Endothelial cell of umbilical vein (primary cell): Measurements from ENCODE around the gene G3BP1. TPM values are rescaled to one million over a fixed set of nuclear protein-coding genes. Genes with fewer than 3 reads are reported as not detected.

ENCODE experiments used
- BruUV-seq: library from RNA; stranded (reverse); fragments of 400-500 nt; replicated peaks from 2 replicates; lab custom pipeline; 2021; lab: Mats Ljungman, UMichigan
- CTCF ChIA-PET: fragments of 300-600, 350-600 bp; sonication (Branson Sonifier 250); formaldehyde crosslinking; loops from one replicate; lab custom pipeline; 2021; ENCODE audit warnings: antibody characterized with exemption, inconsistent platforms; lab: Charles Lee
- POLR2A ChIA-PET: fragments of 300-600, 350-600 bp; sonication (Branson Sonifier 250); formaldehyde crosslinking; loops from one replicate; lab custom pipeline; 2021; ENCODE audit warnings: antibody characterized with exemption, inconsistent platforms; lab: Charles Lee
- DNase-seq: peaks from one replicate; pipeline ENCODE4 v3.0.0-alpha.2; 2011; ENCODE audit warnings: low read depth, low spot score
- FAIRE-seq: peaks from 2 replicates; lab custom pipeline; 2011; peaks lifted over from hg19 to GRCh38; lab: Jason Lieb, UNC
- H2AFZ ChIP-seq: 2 replicates; pipeline ENCODE4 v1.6.0; 2012; ENCODE audit warnings: low read depth, low read length, control low read depth, inconsistent platforms
- H3K27ac ChIP-seq: 2 replicates; pipeline ENCODE4 v1.5.1; 2011; ENCODE audit warnings: low read depth, mild to moderate bottlenecking, control low read depth, low read length, moderate library complexity; ENCODE audit not compliant: insufficient read depth
- H3K27me3 ChIP-seq, 2 experiments: 2 replicates each; pipeline versions ENCODE4 v1.6.0 to v1.6.1; 2011; ENCODE audit warnings: low read length in 2 of 2, mixed read lengths in 1 of 2; ENCODE audit not compliant: control insufficient read depth in 2 of 2, insufficient read depth in 2 of 2
- H3K36me3 ChIP-seq, 2 experiments: 2 replicates in 1 of 2; 3 replicates in 1 of 2; pipeline ENCODE4 v1.5.1; 2011; ENCODE audit warnings: low read length in 2 of 2, mild to moderate bottlenecking in 1 of 2, moderate library complexity in 1 of 2; ENCODE audit not compliant: control insufficient read depth in 2 of 2, insufficient read depth in 2 of 2; ENCODE audit errors: extremely low read depth in 1 of 2
- H3K4me1 ChIP-seq: 3 replicates; pipeline ENCODE4 v1.5.1; 2011; ENCODE audit warnings: mild to moderate bottlenecking, low read length; ENCODE audit not compliant: control insufficient read depth, insufficient read depth; ENCODE audit errors: extremely low read depth
- H3K4me2 ChIP-seq: 2 replicates; pipeline ENCODE4 v1.6.1; 2011; ENCODE audit warnings: low read length, control low read depth, mixed read lengths; ENCODE audit not compliant: insufficient read depth
- H3K4me3 ChIP-seq, 3 experiments: fragments of 200-600 bp in 1 of 3; sonication (generic), shearing (Covaris generic) in 1 of 3; replicated peaks in 1 of 3; 2 replicates each; pipeline ENCODE4 v1.5.1; 2011 to 2016; ENCODE audit warnings: control low read depth in 3 of 3, low read length in 3 of 3, mild to moderate bottlenecking in 2 of 3, inconsistent platforms in 1 of 3, low read depth in 1 of 3, moderate library complexity in 1 of 3; ENCODE audit not compliant: insufficient read depth in 1 of 3
- H3K79me2 ChIP-seq: 2 replicates; pipeline ENCODE4 v1.6.0; 2012; ENCODE audit warnings: low read length, inconsistent platforms; ENCODE audit not compliant: control insufficient read depth, insufficient read depth
- H3K9ac ChIP-seq: replicated peaks from 2 replicates; pipeline ENCODE3; 2011; ENCODE audit warnings: low read length, control low read depth; ENCODE audit not compliant: insufficient read depth; ENCODE audit errors: extremely low read depth
- H3K9me1 ChIP-seq: replicated peaks from 3 replicates; pipeline ENCODE4 v1.6.0; 2011; ENCODE audit warnings: mild to moderate bottlenecking, low read length; ENCODE audit not compliant: control insufficient read depth, insufficient read depth; ENCODE audit errors: extremely low read depth
- H3K9me3 ChIP-seq: replicated peaks from 2 replicates; pipeline ENCODE4 v1.5.1; 2012; ENCODE audit warnings: low read length, inconsistent platforms; ENCODE audit not compliant: control insufficient read depth, insufficient read depth
- H4K20me1 ChIP-seq: replicated peaks from 2 replicates; pipeline ENCODE3; 2011; ENCODE audit warnings: mild to moderate bottlenecking, low read length; ENCODE audit not compliant: control insufficient read depth, insufficient read depth; ENCODE audit errors: extremely low read depth
- EZH2 ChIP-seq: IDR thresholded peaks from 2 replicates; pipeline ENCODE4 v1.6.1; 2012; ENCODE audit warnings: borderline replicate concordance, low read depth, mild to moderate bottlenecking, moderate library complexity, low read length, inconsistent platforms; ENCODE audit not compliant: severe bottlenecking
- FOS ChIP-seq: IDR thresholded peaks from 2 replicates; pipeline ENCODE4 v1.6.1; 2011; ENCODE audit warnings: mild to moderate bottlenecking, low read length, moderate library complexity, borderline replicate concordance; ENCODE audit not compliant: insufficient read depth
- GATA2 ChIP-seq: IDR thresholded peaks from 2 replicates; pipeline ENCODE4 v1.7.0; 2011; ENCODE audit warnings: low read depth, mild to moderate bottlenecking, moderate library complexity, mixed read lengths, low read length; ENCODE audit not compliant: insufficient read length, insufficient read depth
- JUN ChIP-seq: IDR thresholded peaks from 2 replicates; pipeline ENCODE4 v1.6.1; 2011; ENCODE audit warnings: borderline replicate concordance, low read depth; ENCODE audit not compliant: insufficient read length, insufficient read depth
- POLR2A ChIP-seq: IDR thresholded peaks from 2 replicates; pipeline ENCODE4 v1.6.1; 2012; ENCODE audit warnings: low read depth, mild to moderate bottlenecking, control low read depth, low read length
- POLR2AphosphoS5 ChIP-seq: IDR thresholded peaks from 2 replicates; pipeline ENCODE4 v1.6.1; 2012; ENCODE audit warnings: low read depth, mild to moderate bottlenecking, control low read depth, low read length, moderate library complexity; ENCODE audit not compliant: insufficient read depth
- dilution Hi-C: fragments of 300-500 bp; cut with MboI; formaldehyde crosslinking; loops from one replicate; pipeline ENCODE4 v1.15.0; 2019; ENCODE audit warnings: low sequenced_read_pairs; ENCODE audit not compliant: extremely low pct_ligation_motif_present
- intact Hi-C: fragments of 100-400 bp; cut with micrococcal nuclease; formaldehyde crosslinking; loops from one replicate; pipeline ENCODE4 v1.10.0; 2022
- polyA plus RNA-seq, 4 experiments: library from polyadenylated mRNA; depleted of rRNA in 3 of 4; stranded (reverse) in 3 of 4; unstranded in 1 of 4; fragments of >200 nt; gene quantifications; 2 replicates each; pipeline versions ENCODE4 v1.2.1 to v1.2.3, GENCODE V29; 2011 to 2012; ENCODE audit warnings: missing spikeins in 1 of 4
- total RNA-seq: library from RNA; stranded (reverse); gene quantifications from 2 replicates; pipeline ENCODE4 v1.2.3, GENCODE V29; 2021
- TF ChIP-seq, protein P1 (sequence below), 2 donors: IDR thresholded peaks; 1 replicate in 1 of 2; 2 replicates in 1 of 2; pipeline ENCODE4 v1.5.1; 2011; ENCODE audit warnings: low read length in 2 of 2, mild to moderate bottlenecking in 2 of 2, moderate library complexity in 2 of 2, control low read depth in 1 of 2, inconsistent platforms in 1 of 2, low read depth in 1 of 2; ENCODE audit not compliant: insufficient read depth in 1 of 2; ENCODE audit errors: extremely low read depth in 1 of 2
- TF ChIP-seq, protein P2 (sequence below): IDR thresholded peaks from 2 replicates; pipeline ENCODE4 v1.6.1; 2011; ENCODE audit not compliant: insufficient read depth, insufficient read length

Gene G3BP1
- total and polyA plus RNA-seq, 2 donors (not counting 3 experiments of a cell fraction or from before 2014, with no cell fraction given): 50.5 to 262 TPM

DNA sequence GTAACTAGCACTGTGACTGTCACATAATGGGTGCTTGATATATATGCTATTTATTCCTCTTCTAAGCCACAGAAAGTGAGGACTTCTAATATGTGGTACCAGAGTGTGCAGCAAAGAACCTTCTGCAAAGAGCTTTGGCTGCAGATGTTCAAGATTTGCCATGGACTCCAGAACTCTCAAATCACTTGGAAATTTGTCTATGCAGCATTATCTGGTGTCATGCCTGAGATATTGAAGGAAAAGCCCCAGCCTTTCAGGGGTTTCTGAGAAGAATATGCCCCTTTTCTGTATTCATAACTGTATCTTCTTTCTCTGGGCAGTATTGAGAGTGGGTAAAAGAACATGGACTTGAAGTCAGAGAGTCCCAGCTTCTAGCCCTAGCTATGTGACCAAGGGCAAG lies 4.8 kb upstream of the G3BP1 start:
- no peak overlapping the region for H3K4me3 ChIP-seq
- intact Hi-C loops (no loop called here), dilution Hi-C loops (no loop called here)
- no peak overlapping the region for H3K4me2 ChIP-seq
- H2AFZ ChIP-seq: no peak overlapping the region
- H3K9me1 ChIP-seq: no peaks in the 10 kb centered on the region
- no peaks in the 10 kb centered on the region for H3K79me2 ChIP-seq
- no peaks in the 10 kb centered on the region for H3K9me3 ChIP-seq
- no peak overlapping the region for H3K27ac ChIP-seq
- peaks cover 9% of the 10 kb centered on the region for H3K4me1 ChIP-seq
- ChIA-PET POLR2A (no interaction called here), CTCF (interaction anchor here (1.2 kb wide), 1 partner anchor 320 kb away, joined by 3 read pairs; the partner anchor contains the start of gene SLC36A1)
- H4K20me1 ChIP-seq: no peaks in the 10 kb centered on the region
- DNase-seq (no peak), FAIRE-seq (no peak)
- no TSS peak for BruUV-seq
- H3K27me3 ChIP-seq: no peaks in the 10 kb centered on the region
- H3K9ac ChIP-seq: no peak overlapping the region
- H3K36me3 ChIP-seq: no peaks in the 10 kb centered on the region
- TF ChIP-seq JUN (no peak), EZH2 (no peak), POLR2AphosphoS5 (no peak), POLR2A (no peak), GATA2 (no peak), FOS (no peak)
- TF ChIP-seq, protein P1, sequence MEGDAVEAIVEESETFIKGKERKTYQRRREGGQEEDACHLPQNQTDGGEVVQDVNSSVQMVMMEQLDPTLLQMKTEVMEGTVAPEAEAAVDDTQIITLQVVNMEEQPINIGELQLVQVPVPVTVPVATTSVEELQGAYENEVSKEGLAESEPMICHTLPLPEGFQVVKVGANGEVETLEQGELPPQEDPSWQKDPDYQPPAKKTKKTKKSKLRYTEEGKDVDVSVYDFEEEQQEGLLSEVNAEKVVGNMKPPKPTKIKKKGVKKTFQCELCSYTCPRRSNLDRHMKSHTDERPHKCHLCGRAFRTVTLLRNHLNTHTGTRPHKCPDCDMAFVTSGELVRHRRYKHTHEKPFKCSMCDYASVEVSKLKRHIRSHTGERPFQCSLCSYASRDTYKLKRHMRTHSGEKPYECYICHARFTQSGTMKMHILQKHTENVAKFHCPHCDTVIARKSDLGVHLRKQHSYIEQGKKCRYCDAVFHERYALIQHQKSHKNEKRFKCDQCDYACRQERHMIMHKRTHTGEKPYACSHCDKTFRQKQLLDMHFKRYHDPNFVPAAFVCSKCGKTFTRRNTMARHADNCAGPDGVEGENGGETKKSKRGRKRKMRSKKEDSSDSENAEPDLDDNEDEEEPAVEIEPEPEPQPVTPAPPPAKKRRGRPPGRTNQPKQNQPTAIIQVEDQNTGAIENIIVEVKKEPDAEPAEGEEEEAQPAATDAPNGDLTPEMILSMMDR (IDR thresholded peaks at IDR 0.05; ENCODE audit: extremely low read depth in 1 of 2, insufficient read depth in 1 of 2, low read depth in 1 of 2, low read length in 2 of 2): no peak
- TF ChIP-seq, protein P2, sequence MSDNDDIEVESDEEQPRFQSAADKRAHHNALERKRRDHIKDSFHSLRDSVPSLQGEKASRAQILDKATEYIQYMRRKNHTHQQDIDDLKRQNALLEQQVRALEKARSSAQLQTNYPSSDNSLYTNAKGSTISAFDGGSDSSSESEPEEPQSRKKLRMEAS: no peak
